Heart left ventricle (tissue), 13 donors: ENCODE data around the gene CMIP.

Experiments used
- POLR2A ChIP-seq, 2 donors: fragments of 450-650 bp; IDR thresholded peaks; one replicate each; pipeline ENCODE4 v1.6.1; 2017; ENCODE audit warnings: antibody characterized with exemption in 2 of 2, mild to moderate bottlenecking in 2 of 2, moderate library complexity in 2 of 2
- TF ChIP-seq, protein P1 (sequence below), 12 donors: fragments of 200-600 bp; sonication (generic) in 4 of 12; IDR thresholded peaks; one replicate each; pipeline versions ENCODE4 v1.5.0 to v1.8.0; 2018 to 2022; ENCODE audit warnings: antibody characterized with exemption in 12 of 12, mild to moderate bottlenecking in 5 of 12
- donor health status: ischemic (EF 13 %, LVEDD 7.1; RV severe dilation, severe dysfunction).
- donor health status: DM: no; HTN: yes; CAD: no.
- donor health status: DM: no; HTN: no; CAD: no.
- donor health status: ischemic (EF 25% LVEDD 6.9; RV normal size, moderate dysfunction).
- donor health status: ischemic (EF 25% LVEDD 5.7; RV mildly dilated, moderate dysfunction).
- donor health status: ischemic (EF 35%, LVEDD 5.7; RV mildly dilated, moderate dysfunction).
- donor health status: nonischemic (EF 11% LVEDD 7.7; RV severe dilation, severe dysfunction).
- donor health status: DM: yes; HTN: yes; CAD: no.
- donor health status: PGD.
- donor health status: ischemic (EF 29% LVEDD 5.4; RV normal size, mild dysfunction).
- donor health status: nonischemic (EF 23%, LVEDD 6.1; RV moderate dilation, normal function).

DNA sequence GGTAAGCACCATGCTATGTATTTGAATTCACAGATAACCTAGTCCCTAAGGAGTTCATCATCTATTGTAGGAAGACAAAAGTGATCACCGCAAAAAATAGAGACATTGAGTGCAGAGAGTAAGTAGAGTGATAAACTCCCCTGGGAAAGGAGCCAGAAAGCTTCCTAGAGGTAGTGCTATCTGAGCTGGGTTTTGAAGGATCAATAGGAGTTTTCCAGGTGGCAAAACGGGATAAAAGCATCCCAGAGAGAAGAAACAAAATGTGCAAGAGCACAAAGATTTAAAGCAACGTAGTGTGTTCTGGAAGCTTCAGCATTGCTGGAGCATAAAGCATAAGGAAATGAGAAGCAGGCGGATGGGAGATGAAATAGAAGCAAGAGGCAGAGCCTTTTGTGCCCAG, 213.8 kb downstream of the CMIP start:
- TF ChIP-seq, protein P1, sequence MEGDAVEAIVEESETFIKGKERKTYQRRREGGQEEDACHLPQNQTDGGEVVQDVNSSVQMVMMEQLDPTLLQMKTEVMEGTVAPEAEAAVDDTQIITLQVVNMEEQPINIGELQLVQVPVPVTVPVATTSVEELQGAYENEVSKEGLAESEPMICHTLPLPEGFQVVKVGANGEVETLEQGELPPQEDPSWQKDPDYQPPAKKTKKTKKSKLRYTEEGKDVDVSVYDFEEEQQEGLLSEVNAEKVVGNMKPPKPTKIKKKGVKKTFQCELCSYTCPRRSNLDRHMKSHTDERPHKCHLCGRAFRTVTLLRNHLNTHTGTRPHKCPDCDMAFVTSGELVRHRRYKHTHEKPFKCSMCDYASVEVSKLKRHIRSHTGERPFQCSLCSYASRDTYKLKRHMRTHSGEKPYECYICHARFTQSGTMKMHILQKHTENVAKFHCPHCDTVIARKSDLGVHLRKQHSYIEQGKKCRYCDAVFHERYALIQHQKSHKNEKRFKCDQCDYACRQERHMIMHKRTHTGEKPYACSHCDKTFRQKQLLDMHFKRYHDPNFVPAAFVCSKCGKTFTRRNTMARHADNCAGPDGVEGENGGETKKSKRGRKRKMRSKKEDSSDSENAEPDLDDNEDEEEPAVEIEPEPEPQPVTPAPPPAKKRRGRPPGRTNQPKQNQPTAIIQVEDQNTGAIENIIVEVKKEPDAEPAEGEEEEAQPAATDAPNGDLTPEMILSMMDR (IDR thresholded peaks at IDR 0.05): no peak
- no peak for TF ChIP-seq POLR2A (IDR thresholded peaks at IDR 0.05)
